ENCODE measurements around the gene WDR36. TPM values are rescaled to one million over a fixed set of nuclear protein-coding genes. Genes with fewer than 3 reads are reported as not detected.

WDR36 gene
- total and polyA plus RNA-seq, 10 of the 15 experiments (the other 5 are each of a cell fraction or from before 2014, with no cell fraction given), result 13.3 to 61.8 (median 47.0) TPM

DNA sequence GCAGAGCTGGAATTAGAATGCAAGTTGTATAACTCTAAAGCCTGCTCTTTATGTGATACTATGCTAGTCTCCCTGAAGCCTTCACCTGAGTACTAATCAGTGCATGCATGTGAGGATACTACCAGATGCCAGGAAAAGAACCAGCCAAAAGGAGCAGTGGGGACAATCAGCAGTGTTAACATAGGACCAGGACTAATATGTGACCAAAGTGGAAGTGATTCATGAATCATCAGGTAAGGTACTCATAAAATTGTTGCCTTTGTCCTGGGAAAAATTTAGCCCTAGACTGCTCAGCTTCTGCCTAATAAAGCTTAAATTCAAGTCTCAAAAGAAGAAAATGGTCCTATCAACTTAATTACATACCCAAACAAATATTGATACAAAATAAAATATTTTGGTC lies 34.1 kb upstream of the WDR36 start (continued):
- no peak for TF ChIP-seq SMARCA5 (IDR thresholded peaks at IDR 0.05)
- TF ChIP-seq ZNF592 (IDR thresholded peaks at IDR 0.05), result no peak
- TF ChIP-seq ZNF622 (IDR thresholded peaks at IDR 0.05), result no peak

- BruUV-seq (replicated peaks), result no TSS peak
- H3K4me1 ChIP-seq (ENCODE audit: control insufficient read depth, insufficient read depth, low read length), result no peaks in the 10 kb centered on the region
- no peaks in the 10 kb centered on the region for H3K79me2 ChIP-seq (ENCODE audit: control insufficient read depth, insufficient read depth, low read length)
- in situ Hi-C loops (cut with MboI), result loop anchor here (10.0 kb wide), 1 partner anchor 305 kb away; no protein-coding TSS in a partner anchor
- 66% methylated on average over 2 of the region's 2 CpGs for WGBS (ENCODE audit: insufficient coverage, insufficient replicate concordance, low lambda C conversion rate, missing lambda C conversion rate)
- H2AFZ ChIP-seq (ENCODE audit: control insufficient read depth, low read depth, low read length), result no peak overlapping the region
- intact Hi-C loops (cut with micrococcal nuclease; ENCODE audit: unreplicated experiment), result no loop called here
- CTCF ChIA-PET, result interaction anchor here (1.1 kb wide), 1 partner anchor 11 kb away, joined by 3 read pairs; no protein-coding TSS in a partner anchor
- H3K4me2 ChIP-seq (ENCODE audit: control insufficient read depth, insufficient read depth), result no peak overlapping the region
- POLR2A ChIA-PET, result no interaction called here
- no peaks in the 10 kb centered on the region; a peak in 1 of 4 replicates for H3K27me3 ChIP-seq (replicated peaks in 1 of 2; ENCODE audit: control insufficient read depth in 2 of 2, insufficient read depth in 2 of 2, low read length in 1 of 2)
- TF ChIP-seq HDAC6 (IDR thresholded peaks at IDR 0.05; ENCODE audit: unreplicated experiment) (no peak), ZBTB33 (IDR thresholded peaks at IDR 0.05) (no peak), SMAD5 (IDR thresholded peaks at IDR 0.05; ENCODE audit: low read depth) (no peak), NFXL1 (IDR thresholded peaks at IDR 0.05; ENCODE audit: borderline replicate concordance) (no peak)
- TF ChIP-seq, protein P1, sequence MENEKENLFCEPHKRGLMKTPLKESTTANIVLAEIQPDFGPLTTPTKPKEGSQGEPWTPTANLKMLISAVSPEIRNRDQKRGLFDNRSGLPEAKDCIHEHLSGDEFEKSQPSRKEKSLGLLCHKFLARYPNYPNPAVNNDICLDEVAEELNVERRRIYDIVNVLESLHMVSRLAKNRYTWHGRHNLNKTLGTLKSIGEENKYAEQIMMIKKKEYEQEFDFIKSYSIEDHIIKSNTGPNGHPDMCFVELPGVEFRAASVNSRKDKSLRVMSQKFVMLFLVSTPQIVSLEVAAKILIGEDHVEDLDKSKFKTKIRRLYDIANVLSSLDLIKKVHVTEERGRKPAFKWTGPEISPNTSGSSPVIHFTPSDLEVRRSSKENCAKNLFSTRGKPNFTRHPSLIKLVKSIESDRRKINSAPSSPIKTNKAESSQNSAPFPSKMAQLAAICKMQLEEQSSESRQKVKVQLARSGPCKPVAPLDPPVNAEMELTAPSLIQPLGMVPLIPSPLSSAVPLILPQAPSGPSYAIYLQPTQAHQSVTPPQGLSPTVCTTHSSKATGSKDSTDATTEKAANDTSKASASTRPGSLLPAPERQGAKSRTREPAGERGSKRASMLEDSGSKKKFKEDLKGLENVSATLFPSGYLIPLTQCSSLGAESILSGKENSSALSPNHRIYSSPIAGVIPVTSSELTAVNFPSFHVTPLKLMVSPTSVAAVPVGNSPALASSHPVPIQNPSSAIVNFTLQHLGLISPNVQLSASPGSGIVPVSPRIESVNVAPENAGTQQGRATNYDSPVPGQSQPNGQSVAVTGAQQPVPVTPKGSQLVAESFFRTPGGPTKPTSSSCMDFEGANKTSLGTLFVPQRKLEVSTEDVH (IDR thresholded peaks at IDR 0.05; ENCODE audit: low read depth, partially characterized antibody), result no peak
- SMC1A ChIA-PET (ENCODE audit: uncharacterized antibody, unreplicated experiment), result no interaction called here
- H3K9me3 ChIP-seq (replicated peaks; ENCODE audit: control insufficient read depth, insufficient read depth, low read length), result no peaks in the 10 kb centered on the region
- H3K9ac ChIP-seq (ENCODE audit: control insufficient read depth, insufficient read depth, low read length), result no peak overlapping the region
- ATAC-seq, result no peak
- RAD21 ChIA-PET (ENCODE audit: unreplicated experiment), result no interaction called here
- no peaks in the 10 kb centered on the region for H4K20me1 ChIP-seq (ENCODE audit: control insufficient read depth, insufficient read depth)
- no peak for FAIRE-seq
- no peak overlapping the region for H3K27ac ChIP-seq (ENCODE audit: control insufficient read depth, insufficient read depth)
- no peaks in the 10 kb centered on the region for H3K36me3 ChIP-seq (ENCODE audit: control insufficient read depth in 2 of 2, insufficient read depth in 2 of 2, low read length in 1 of 2)
- DNase-seq (ENCODE audit: low read depth, low spot score), result no peak
- no peak overlapping the region for H3K4me3 ChIP-seq
These were observed 32.0 kb upstream of the WDR36 start for GRCh38 chr5:111060169-111060568.

Data from GM12878 (cell line).